Aorta (tissue), 5 donors: Measurements from ENCODE around the gene NKX6-2. TPM values are rescaled to one million over a fixed set of nuclear protein-coding genes. Genes with fewer than 3 reads are reported as not detected.

Experiments
- ATAC-seq: fragments of 200-7000 bp; cut with Tn5 transposase; one replicate; pipeline ENCODE4 v1.9.1; 2022; ENCODE audit warnings: moderate library complexity; ENCODE audit not compliant: low FRiP score
- DNase-seq, 2 donors: peaks; one replicate each; pipeline ENCODE4 v3.0.0-alpha.2; 2020
- H3K27ac ChIP-seq, 2 donors: one replicate each; pipeline ENCODE4 v1.5.1; 2013; ENCODE audit warnings: low read length in 2 of 2, mild to moderate bottlenecking in 2 of 2, moderate library complexity in 2 of 2, control low read depth in 1 of 2, inconsistent platforms in 1 of 2, low read depth in 1 of 2
- H3K27me3 ChIP-seq, 2 donors: one replicate each; pipeline ENCODE4 v1.6.1; 2013; ENCODE audit warnings: control low read depth in 1 of 2, low read length in 1 of 2, mild to moderate bottlenecking in 1 of 2, moderate library complexity in 1 of 2; ENCODE audit not compliant: insufficient read depth in 2 of 2, control insufficient read depth in 1 of 2
- H3K36me3 ChIP-seq, 2 donors: one replicate each; pipeline ENCODE4 v1.6.1; 2013; ENCODE audit warnings: control low read depth in 1 of 2, low read length in 1 of 2, mild to moderate bottlenecking in 1 of 2; ENCODE audit not compliant: insufficient read depth in 2 of 2, control insufficient read depth in 1 of 2
- H3K4me1 ChIP-seq, 2 donors: one replicate each; pipeline ENCODE4 v1.6.1; 2013; ENCODE audit warnings: low read length in 2 of 2, control low read depth in 1 of 2, mild to moderate bottlenecking in 1 of 2, moderate library complexity in 1 of 2; ENCODE audit not compliant: insufficient read depth in 2 of 2, control insufficient read depth in 1 of 2
- H3K4me3 ChIP-seq, 2 donors: one replicate each; pipeline ENCODE4 v1.5.1; 2013; ENCODE audit warnings: low read length in 2 of 2, control low read depth in 1 of 2, mild to moderate bottlenecking in 1 of 2
- H3K9me3 ChIP-seq: one replicate; pipeline ENCODE4 v1.6.1; 2013; ENCODE audit warnings: mild to moderate bottlenecking, low read length; ENCODE audit not compliant: control insufficient read depth
- WGBS, 2 donors: extraction: QIAGEN DNeasy Blood & Tissue Kit; methylation state at CpG; one replicate each; pipeline ENCODE4 v1.1.7; 2013; 5-methylcytosine and 5-hydroxymethylcytosine counted together
- intact Hi-C, 2 donors: fragments of 100-400 bp; cut with DNase I; formaldehyde crosslinking; loops; one replicate each; pipeline versions ENCODE4 v1.14.2 to v1.15.0; 2022
- polyA plus RNA-seq, 2 donors: library from polyadenylated mRNA; stranded (reverse); fragments of 200-250 nt; gene quantifications; one replicate each; pipeline ENCODE4 v1.2.3, GENCODE V29; 2013
- total RNA-seq, 2 donors: library from RNA; stranded (reverse); fragmentation: NEBNext Ultra II Directional; extraction: Animal tissue kit (Norgen Biotek cat#: 25700); gene quantifications; one replicate each; pipeline ENCODE4 v1.2.1, GENCODE V29; 2021
- donor health status: healthy with polysubstance abuse.
- donor health status: Bipolar disorder and iron deficiency.
- donor health status: DM: no; HTN: no; CAD: no.
- donor health status: DM: no; HTN: no; CAD: no.
- donor health status: DM: yes; HTN: yes; CAD: no.

NKX6-2 gene
- total and polyA plus RNA-seq, 4 donors = not detected

DNA sequence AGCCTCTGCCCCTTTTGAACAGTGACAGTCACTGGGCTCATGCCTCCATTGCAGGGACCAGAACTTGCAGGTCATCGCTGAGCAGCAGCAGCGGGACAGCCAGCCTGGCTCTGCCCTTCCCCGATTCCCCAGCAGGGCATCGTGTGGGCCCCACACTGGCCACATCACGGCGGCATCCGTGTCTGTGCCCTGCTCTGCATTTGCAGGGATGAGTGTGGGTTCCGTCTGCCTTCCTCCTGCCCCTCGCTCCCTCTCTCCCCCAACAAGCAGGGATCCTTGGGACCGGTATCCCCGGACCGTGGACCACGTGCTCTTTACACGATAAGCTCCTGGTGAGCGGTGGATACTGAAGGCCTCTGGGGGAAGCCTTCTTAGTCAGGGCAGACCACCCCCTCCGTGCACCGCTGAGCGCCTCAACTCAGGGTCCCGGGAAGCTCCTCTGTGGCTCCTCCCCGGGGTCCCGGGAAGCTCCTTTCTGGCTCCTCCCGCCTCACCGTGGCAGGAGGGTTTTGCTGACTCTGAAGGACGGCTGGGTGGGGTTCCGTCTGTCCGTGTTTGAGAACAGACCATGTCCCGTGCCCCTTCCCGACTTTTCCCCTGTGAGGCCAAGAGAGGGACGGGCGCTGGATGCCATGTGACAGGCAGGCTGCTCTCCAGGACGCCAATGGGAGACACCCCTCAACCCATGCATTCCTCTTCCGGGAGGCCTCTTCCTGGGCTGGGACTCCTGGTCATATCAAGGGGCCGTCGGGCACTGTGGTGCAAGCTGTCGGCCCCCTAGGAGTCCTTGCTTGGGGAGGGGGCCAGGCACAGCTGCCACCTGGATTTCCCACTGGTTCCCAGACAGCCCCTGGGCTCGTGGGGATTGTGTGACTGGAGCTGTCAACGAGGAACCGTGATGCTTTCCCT, 23.5 kb upstream of the NKX6-2 start:
- no peak for ATAC-seq
- Histone ChIP-seq H3K27me3 (no peaks in the 10 kb centered on the region), H3K27ac (no peak overlapping the region), H3K4me1 (no peaks in the 10 kb centered on the region), H3K4me3 (no peak overlapping the region), H3K36me3 (no peaks in the 10 kb centered on the region), H3K9me3 (no peaks in the 10 kb centered on the region)
- peak; percentile 34 to 68 for DNase-seq
- WGBS, 2 donors = 79 to 81% methylated on average over 38 of the region's 38 CpGs
- intact Hi-C loops = no loop called here

DNA sequence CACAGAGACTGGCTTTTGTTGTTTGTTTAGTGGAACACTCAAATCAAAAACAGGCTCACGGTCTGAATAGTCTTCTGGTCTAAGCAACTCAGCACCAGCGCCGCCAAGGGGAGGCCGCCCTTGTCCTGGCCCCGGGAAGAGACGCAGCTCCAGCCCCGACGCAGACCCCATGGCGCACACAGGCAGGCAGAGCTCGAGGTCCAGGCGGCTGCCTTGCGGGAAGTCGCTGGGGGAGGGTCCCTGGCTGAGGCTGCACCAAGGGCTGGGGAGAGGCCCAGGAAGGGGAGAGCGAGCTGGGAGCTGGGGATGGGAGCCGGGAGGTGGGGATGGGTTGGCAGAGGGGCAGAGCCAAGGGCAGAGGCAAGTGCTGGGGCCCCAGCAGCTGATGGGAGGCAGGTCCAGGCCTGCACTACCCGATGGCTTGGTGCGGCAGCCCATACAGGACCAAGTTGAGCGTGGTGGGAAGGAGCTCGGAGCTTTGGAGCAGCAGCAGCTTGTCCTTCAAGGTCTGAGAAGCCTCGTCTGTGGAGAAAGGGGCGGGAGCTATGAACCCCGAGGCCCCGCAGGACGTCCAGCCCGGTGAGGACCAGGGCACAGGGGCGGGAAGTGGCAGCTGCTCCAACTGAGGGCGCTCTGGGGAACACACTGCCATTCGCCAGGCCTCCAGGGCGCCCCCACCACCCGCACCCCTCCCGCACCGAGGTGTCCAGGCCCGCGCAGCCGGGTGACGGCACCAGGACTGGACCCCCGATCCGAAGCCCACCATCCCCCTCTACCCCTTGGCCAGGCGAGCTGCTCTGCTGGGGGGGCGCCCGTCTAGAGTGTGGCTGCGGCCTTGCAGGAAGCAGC, 22.7 kb upstream of the NKX6-2 start:
- Histone ChIP-seq H3K27me3 (no peaks in the 10 kb centered on the region), H3K4me3 (no peak overlapping the region), H3K27ac (no peak overlapping the region), H3K4me1 (no peaks in the 10 kb centered on the region), H3K9me3 (no peaks in the 10 kb centered on the region), H3K36me3 (no peaks in the 10 kb centered on the region)
- peak; percentile 36 to 63 for DNase-seq
- 52 to 55% methylated on average over 42 of the region's 42 CpGs for WGBS, 2 donors
- intact Hi-C loops = no loop called here
- ATAC-seq = no peak

- ATAC-seq = no peak
- Histone ChIP-seq H3K4me3 (no peak overlapping the region), H3K27me3 (no peaks in the 10 kb centered on the region), H3K36me3 (no peaks in the 10 kb centered on the region), H3K4me1 (no peaks in the 10 kb centered on the region), H3K9me3 (no peaks in the 10 kb centered on the region), H3K27ac (no peak overlapping the region)
- intact Hi-C loops = no loop called here
- peak; percentile 17 to 42 for DNase-seq
- 90% methylated on average over 27 of the region's 27 CpGs for WGBS, 2 donors
Observed at GRCh38 chr10:132807621-132808049, 21.7 kb upstream of the NKX6-2 start.

DNA sequence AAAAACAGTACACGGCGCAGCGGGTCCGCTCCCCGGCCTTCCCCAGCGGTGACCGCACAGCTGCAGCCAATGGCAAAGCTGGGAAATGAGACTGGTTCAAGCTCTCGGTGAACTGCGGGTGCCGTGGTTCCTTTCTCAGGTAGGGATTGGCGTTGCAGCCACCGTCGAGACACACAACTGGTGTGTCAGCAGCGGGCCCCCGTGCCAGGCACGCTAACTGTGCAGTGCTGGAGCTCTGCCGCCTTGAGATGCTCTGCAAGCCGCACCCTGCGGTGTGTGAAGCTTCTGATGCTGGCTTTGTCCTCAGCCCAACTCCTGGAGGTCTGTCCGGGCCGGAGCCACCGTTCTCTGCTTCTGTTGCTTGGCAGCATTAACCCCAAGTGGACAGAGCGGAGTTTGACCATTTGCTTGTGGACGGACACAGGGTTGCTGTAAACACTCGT, 20.6 kb upstream of the NKX6-2 start:
- DNase-seq (peak; percentile 39 to 51), ATAC-seq (no peak)
- no peak overlapping the region for H3K4me3 ChIP-seq
- WGBS, 2 donors = 78% methylated on average over 25 of the region's 25 CpGs
- H3K4me1 ChIP-seq = no peaks in the 10 kb centered on the region
- intact Hi-C loops = no loop called here
- no peak overlapping the region for H3K27ac ChIP-seq
- no peaks in the 10 kb centered on the region for H3K36me3 ChIP-seq
- H3K9me3 ChIP-seq = no peaks in the 10 kb centered on the region
- H3K27me3 ChIP-seq = no peaks in the 10 kb centered on the region

GRCh38 chr10:132806110-132806509, 20.2 kb upstream of the NKX6-2 start:
- intact Hi-C loops = no loop called here
- ATAC-seq (no peak), DNase-seq (peak in 1 of 2 donors; percentile 15)

DNA sequence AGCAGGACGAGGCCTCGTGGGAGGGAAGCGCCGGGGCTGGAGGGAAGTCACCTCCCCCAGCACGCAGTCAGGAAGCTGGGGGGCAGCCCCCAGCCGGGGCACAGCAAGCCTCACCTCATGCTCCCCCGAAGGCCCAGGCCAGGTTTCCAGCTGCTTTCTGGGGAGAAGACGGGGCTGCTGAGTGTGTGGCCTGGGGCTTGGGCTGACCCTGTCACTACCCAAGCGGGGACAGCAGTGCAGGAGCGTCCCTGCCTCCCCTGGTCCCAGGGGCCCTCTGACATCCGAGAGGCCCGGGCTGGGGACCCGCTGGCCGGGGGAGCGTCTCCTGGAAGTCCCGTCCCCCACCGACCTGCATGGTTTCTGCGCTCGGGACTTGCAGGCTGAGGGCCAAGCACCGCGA, 19.7 kb upstream of the NKX6-2 start:
- H3K4me1 ChIP-seq = no peaks in the 10 kb centered on the region
- WGBS, 2 donors = 40 to 43% methylated on average over 20 to 21 of the region's 21 CpGs
- no peaks in the 10 kb centered on the region for H3K9me3 ChIP-seq
- DNase-seq (peak; percentile 24 to 63), ATAC-seq (no peak)
- H3K27ac ChIP-seq = no peak overlapping the region
- no peaks in the 10 kb centered on the region for H3K27me3 ChIP-seq
- H3K4me3 ChIP-seq = no peak overlapping the region
- H3K36me3 ChIP-seq = no peaks in the 10 kb centered on the region
- intact Hi-C loops = no loop called here

More at GRCh38 chr10:132806110-132806509, 20.2 kb upstream of the NKX6-2 start:
- no peak overlapping the region for H3K27ac ChIP-seq
- H3K27me3 ChIP-seq = no peaks in the 10 kb centered on the region
- no peaks in the 10 kb centered on the region for H3K36me3 ChIP-seq
- no peaks in the 10 kb centered on the region for H3K4me1 ChIP-seq
- no peaks in the 10 kb centered on the region for H3K9me3 ChIP-seq
- no peak overlapping the region for H3K4me3 ChIP-seq
- WGBS, 2 donors = 12 to 24% methylated on average over 7 of the region's 7 CpGs

DNA sequence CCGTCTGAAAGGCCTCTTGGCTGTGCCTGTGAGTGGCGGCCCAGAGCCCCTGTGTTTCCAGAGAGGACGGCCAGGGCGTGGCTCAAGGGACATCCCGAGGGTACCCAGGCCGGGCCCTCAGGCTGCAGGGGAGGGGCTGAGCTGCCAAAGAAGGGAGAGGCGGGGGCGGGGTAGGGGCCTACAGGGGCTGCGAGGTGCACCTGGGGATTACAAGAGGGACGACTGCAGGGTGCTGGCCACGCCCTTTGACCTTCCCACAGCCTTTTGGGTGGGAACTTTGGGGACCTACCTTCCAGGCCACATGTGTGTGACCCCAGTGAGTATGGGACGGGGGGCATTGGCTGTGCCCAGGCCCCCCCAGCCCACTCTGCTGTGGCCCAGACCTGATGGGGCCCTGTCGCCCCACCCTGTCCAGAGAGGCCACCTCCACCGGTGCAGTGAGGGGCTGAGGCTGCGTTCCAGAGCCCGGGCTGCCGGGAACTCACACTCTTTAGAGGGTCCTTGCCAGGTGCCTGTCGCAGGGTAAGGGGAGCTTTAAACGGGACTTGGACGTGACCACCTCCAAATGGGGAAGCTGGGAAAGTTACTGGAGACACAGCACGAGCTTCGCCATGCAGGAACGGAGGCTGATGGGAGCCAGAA, 19.0 kb upstream of the NKX6-2 start:
- no peaks in the 10 kb centered on the region for H3K27me3 ChIP-seq
- WGBS, 2 donors = 66 to 70% methylated on average over 23 of the region's 23 CpGs
- H3K27ac ChIP-seq = no peak overlapping the region
- peak in 1 of 2 donors; percentile 38 for DNase-seq
- H3K4me3 ChIP-seq = no peak overlapping the region
- no peak for ATAC-seq
- H3K36me3 ChIP-seq = no peaks in the 10 kb centered on the region
- H3K9me3 ChIP-seq = no peaks in the 10 kb centered on the region
- no peaks in the 10 kb centered on the region for H3K4me1 ChIP-seq
- intact Hi-C loops = no loop called here

- H3K9me3 ChIP-seq = no peaks in the 10 kb centered on the region
- no peak for DNase-seq
- no peak overlapping the region for H3K27ac ChIP-seq
Observed at GRCh38 chr10:132804287-132804686, 18.3 kb upstream of the NKX6-2 start.

More at GRCh38 chr10:132804287-132804686, 18.3 kb upstream of the NKX6-2 start:
- H3K4me1 ChIP-seq = no peaks in the 10 kb centered on the region
- WGBS, 2 donors = 90 to 93% methylated on average over 11 of the region's 11 CpGs
- H3K36me3 ChIP-seq = no peaks in the 10 kb centered on the region
- no peak overlapping the region for H3K4me3 ChIP-seq
- no peak for ATAC-seq
- intact Hi-C loops = no loop called here
- H3K27me3 ChIP-seq = no peaks in the 10 kb centered on the region
